Lung (tissue), 12 donors: ENCODE data around the gene ADAMTS12. TPM values are rescaled to one million over a fixed set of nuclear protein-coding genes. Genes with fewer than 3 reads are reported as not detected.

Experiments
- ATAC-seq: fragments of 200-7000 bp; cut with Tn5 transposase; one replicate; pipeline ENCODE4 v1.9.1; 2020; ENCODE audit warnings: moderate number of reproducible peaks; ENCODE audit not compliant: insufficient read depth, low FRiP score
- DNase-seq, 3 donors: peaks; one replicate each; pipeline ENCODE4 v3.0.0-alpha.2; 2013 to 2017
- H3K27ac ChIP-seq, 2 donors: one replicate each; pipeline ENCODE4 v1.5.1; 2013; ENCODE audit warnings: mild to moderate bottlenecking in 2 of 2, moderate library complexity in 2 of 2, control low read depth in 1 of 2, inconsistent platforms in 1 of 2, low read depth in 1 of 2, low read length in 1 of 2
- H3K27me3 ChIP-seq, 3 donors: one replicate each; pipeline ENCODE4 v1.5.1; 2013; ENCODE audit warnings: low read length in 2 of 3; ENCODE audit not compliant: control insufficient read depth in 3 of 3, insufficient read depth in 3 of 3
- H3K36me3 ChIP-seq, 4 donors: one replicate each; pipeline ENCODE4 v1.5.1; 2013; ENCODE audit warnings: low read length in 4 of 4, mild to moderate bottlenecking in 1 of 4, moderate library complexity in 1 of 4; ENCODE audit not compliant: control insufficient read depth in 4 of 4, insufficient read depth in 4 of 4
- H3K4me1 ChIP-seq, 5 donors: one replicate each; pipeline ENCODE4 v1.5.1; 2013; ENCODE audit warnings: low read length in 5 of 5, mild to moderate bottlenecking in 2 of 5, moderate library complexity in 1 of 5; ENCODE audit not compliant: control insufficient read depth in 5 of 5, insufficient read depth in 5 of 5
- H3K4me3 ChIP-seq: one replicate; pipeline ENCODE4 v1.5.1; 2013; ENCODE audit warnings: mild to moderate bottlenecking, control low read depth, moderate library complexity
- H3K9ac ChIP-seq, 2 donors: one replicate each; pipeline ENCODE4 v1.5.1; 2013; ENCODE audit warnings: low read length in 2 of 2, control low read depth in 1 of 2; ENCODE audit not compliant: insufficient read depth in 1 of 2
- H3K9me3 ChIP-seq, 4 donors: one replicate each; pipeline ENCODE4 v1.5.1; 2013; ENCODE audit warnings: low read length in 3 of 4, mild to moderate bottlenecking in 1 of 4, moderate library complexity in 1 of 4; ENCODE audit not compliant: control insufficient read depth in 4 of 4, insufficient read depth in 3 of 4
- WGBS, 2 donors: extraction: QIAGEN DNeasy Blood & Tissue Kit; methylation state at CpG; one replicate each; pipeline ENCODE4 v1.1.7; 2013; 5-methylcytosine and 5-hydroxymethylcytosine counted together
- polyA plus RNA-seq, 2 donors: library from polyadenylated mRNA; stranded (reverse); fragments of 200-250 nt; gene quantifications; one replicate each; pipeline ENCODE4 v1.2.1, GENCODE V29; 2013
- total RNA-seq, 2 donors: library from RNA; depleted of rRNA in 1 of 2; stranded (reverse); fragments of >200 nt in 1 of 2; gene quantifications; one replicate each; pipeline ENCODE4 v1.2.1, GENCODE V29; 2014 to 2021
- TF ChIP-seq, protein P1 (sequence below): IDR thresholded peaks from 2 replicates; pipeline ENCODE4 v1.5.1; 2012; ENCODE audit warnings: mild to moderate bottlenecking; ENCODE audit errors: control extremely low read depth, extremely low read depth
- donor health status: control.
- donor health status: control.
- donor health status: Bipolar disorder and iron deficiency.
- donor health status: healthy.
- donor health status: DM: yes; HTN: yes; CAD: no.

ADAMTS12 gene
- total and polyA plus RNA-seq, 4 donors = 1.3 to 55.1 (median 4.3) TPM

- Histone ChIP-seq H3K4me3 (no peak overlapping the region), H3K4me1 (peaks cover 0 to 7% (median 0%) of the 10 kb centered on the region in 5 donors), H3K27ac (no peak overlapping the region), H3K9me3 (peaks cover 0 to 5% (median 2%) of the 10 kb centered on the region in 4 donors), H3K36me3 (peaks cover 0 to under 1% (median 0%) of the 10 kb centered on the region in 4 donors), H3K27me3 (no peaks in the 10 kb centered on the region), H3K9ac (no peak overlapping the region)
- ATAC-seq (no peak), DNase-seq (no peak)
- TF ChIP-seq, protein P1, sequence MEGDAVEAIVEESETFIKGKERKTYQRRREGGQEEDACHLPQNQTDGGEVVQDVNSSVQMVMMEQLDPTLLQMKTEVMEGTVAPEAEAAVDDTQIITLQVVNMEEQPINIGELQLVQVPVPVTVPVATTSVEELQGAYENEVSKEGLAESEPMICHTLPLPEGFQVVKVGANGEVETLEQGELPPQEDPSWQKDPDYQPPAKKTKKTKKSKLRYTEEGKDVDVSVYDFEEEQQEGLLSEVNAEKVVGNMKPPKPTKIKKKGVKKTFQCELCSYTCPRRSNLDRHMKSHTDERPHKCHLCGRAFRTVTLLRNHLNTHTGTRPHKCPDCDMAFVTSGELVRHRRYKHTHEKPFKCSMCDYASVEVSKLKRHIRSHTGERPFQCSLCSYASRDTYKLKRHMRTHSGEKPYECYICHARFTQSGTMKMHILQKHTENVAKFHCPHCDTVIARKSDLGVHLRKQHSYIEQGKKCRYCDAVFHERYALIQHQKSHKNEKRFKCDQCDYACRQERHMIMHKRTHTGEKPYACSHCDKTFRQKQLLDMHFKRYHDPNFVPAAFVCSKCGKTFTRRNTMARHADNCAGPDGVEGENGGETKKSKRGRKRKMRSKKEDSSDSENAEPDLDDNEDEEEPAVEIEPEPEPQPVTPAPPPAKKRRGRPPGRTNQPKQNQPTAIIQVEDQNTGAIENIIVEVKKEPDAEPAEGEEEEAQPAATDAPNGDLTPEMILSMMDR = no peak
- 85 to 93% methylated on average over 4 of the region's 4 CpGs for WGBS, 2 donors
Measured at GRCh38 chr5:33688526-33688925, 203.3 kb downstream of the ADAMTS12 start.

DNA sequence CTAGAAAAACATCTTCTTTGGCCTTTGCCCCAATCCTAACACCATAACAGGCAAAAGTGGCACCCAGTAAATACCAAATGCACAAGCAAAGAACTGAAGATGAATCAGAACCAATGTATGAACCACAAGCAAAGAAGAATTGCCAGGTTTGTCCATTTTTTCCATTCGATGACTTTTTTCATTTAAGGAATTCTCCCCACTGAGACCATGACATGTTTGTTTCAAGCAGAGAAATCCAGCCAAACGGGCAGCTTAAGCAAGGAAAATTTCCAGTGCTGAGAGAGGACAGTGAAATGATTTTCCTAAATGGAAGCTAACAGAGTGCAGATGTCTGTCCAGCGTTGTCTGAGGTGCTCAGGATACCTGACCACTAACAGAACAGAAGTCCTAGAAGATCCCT is 203.7 kb downstream of the ADAMTS12 start:
- no peak for ATAC-seq
- H3K27ac ChIP-seq = no peak overlapping the region
- H3K4me1 ChIP-seq = peaks cover 0 to 7% (median 0%) of the 10 kb centered on the region in 5 donors
- peaks cover 0 to 5% (median 2%) of the 10 kb centered on the region in 4 donors for H3K9me3 ChIP-seq
- no peaks in the 10 kb centered on the region for H3K27me3 ChIP-seq
- DNase-seq = no peak
- no peak overlapping the region for H3K9ac ChIP-seq
- H3K36me3 ChIP-seq = peaks cover 0 to 4% (median 0%) of the 10 kb centered on the region in 4 donors
- H3K4me3 ChIP-seq = no peak overlapping the region
- TF ChIP-seq, protein P1 = no peak
- WGBS, 2 donors = 76 to 87% methylated on average over 3 of the region's 3 CpGs

GRCh38 chr5:33685873-33686755 is 205.7 kb downstream of the ADAMTS12 start:
- 71 to 72% methylated on average over 11 of the region's 11 CpGs for WGBS, 2 donors

More at GRCh38 chr5:33685873-33686755, 205.7 kb downstream of the ADAMTS12 start:
- Histone ChIP-seq H3K36me3 (peaks cover 0 to 16% (median 7%) of the 10 kb centered on the region in 4 donors), H3K4me3 (no peak overlapping the region), H3K4me1 (peaks cover 0 to 7% (median 0%) of the 10 kb centered on the region in 5 donors), H3K9ac (no peak overlapping the region), H3K9me3 (peaks cover 0 to 3% (median 0%) of the 10 kb centered on the region in 4 donors), H3K27me3 (no peaks in the 10 kb centered on the region), H3K27ac (no peak overlapping the region)
- TF ChIP-seq, protein P1 = no peak
- DNase-seq (peak in 1 of 3 donors; percentile 30), ATAC-seq (no peak)
